Measurements from ENCODE around the gene UMODL1. TPM values are rescaled to one million over a fixed set of nuclear protein-coding genes. Genes with fewer than 3 reads are reported as not detected.

Gene UMODL1
- total and polyA plus RNA-seq, 9 donors = 0.01 to 2.2 (median 0.24) TPM; not detected in 5

DNA sequence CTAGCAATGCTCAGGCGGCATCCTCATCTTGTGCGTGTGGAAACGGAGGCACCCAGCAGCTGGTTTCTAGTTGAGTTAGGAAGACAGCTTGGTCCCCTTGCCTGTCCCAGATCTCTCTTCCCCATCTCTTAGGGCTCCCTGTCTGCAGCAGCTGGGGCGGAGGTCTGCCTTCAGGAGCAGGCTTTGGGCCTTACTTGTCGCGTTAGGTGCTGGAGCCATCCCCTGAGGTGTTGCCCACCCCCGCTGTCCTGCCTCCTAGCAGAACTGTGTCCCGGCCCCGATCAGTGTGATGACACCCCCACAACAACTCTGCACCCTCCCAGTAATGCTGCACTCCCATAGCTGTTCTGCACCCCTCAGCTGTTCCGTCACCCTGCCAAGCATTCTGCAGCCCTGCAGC is 40.7 kb downstream of the UMODL1 start:
- DNase-seq = no peak
- no peak overlapping the region for H3K27ac ChIP-seq
- TF ChIP-seq, protein P1, sequence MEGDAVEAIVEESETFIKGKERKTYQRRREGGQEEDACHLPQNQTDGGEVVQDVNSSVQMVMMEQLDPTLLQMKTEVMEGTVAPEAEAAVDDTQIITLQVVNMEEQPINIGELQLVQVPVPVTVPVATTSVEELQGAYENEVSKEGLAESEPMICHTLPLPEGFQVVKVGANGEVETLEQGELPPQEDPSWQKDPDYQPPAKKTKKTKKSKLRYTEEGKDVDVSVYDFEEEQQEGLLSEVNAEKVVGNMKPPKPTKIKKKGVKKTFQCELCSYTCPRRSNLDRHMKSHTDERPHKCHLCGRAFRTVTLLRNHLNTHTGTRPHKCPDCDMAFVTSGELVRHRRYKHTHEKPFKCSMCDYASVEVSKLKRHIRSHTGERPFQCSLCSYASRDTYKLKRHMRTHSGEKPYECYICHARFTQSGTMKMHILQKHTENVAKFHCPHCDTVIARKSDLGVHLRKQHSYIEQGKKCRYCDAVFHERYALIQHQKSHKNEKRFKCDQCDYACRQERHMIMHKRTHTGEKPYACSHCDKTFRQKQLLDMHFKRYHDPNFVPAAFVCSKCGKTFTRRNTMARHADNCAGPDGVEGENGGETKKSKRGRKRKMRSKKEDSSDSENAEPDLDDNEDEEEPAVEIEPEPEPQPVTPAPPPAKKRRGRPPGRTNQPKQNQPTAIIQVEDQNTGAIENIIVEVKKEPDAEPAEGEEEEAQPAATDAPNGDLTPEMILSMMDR (IDR thresholded peaks at IDR 0.05) = no peak
- no peak for TF ChIP-seq EP300 (IDR thresholded peaks at IDR 0.05)
- TF ChIP-seq POLR2A (IDR thresholded peaks at IDR 0.05) = no peak
- intact Hi-C loops (cut with DNase I) = loop anchor here in 3 of 4 donors (5.0 to 10.0 kb wide), 4 partner anchors 177 to 825 kb away; no protein-coding TSS in a partner anchor
- no peaks in the 10 kb centered on the region for H3K4me1 ChIP-seq (ENCODE audit: insufficient read depth)
- no peak overlapping the region for H3K4me3 ChIP-seq
- H3K36me3 ChIP-seq = no peaks in the 10 kb centered on the region
- no peaks in the 10 kb centered on the region for H3K9me3 ChIP-seq
- no peaks in the 10 kb centered on the region for H3K27me3 ChIP-seq
- WGBS, 3 donors = 63 to 74% (median 70%) methylated on average over 10 of the region's 10 CpGs

DNA sequence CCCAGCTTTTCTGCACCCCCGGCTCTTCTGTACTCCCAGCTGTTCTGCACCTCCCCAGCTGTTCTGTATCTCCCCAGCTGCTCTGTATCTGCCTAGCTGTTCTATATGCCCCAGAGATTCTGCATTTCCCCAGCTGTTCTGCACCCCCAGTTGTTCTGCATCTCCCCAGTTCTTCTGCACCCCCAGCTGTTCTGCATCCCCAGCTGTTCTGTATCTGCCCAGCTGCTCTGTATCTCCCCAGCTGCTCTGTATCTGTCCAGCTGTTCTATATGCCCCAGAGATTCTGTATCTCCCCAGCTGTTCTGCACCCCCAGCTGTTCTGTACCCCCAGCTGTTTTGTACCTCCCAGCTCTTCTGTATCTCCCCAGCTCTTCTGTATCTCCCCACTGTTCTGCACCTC is 41.1 kb downstream of the UMODL1 start:
- WGBS, 3 donors = 29 to 68% (median 41%) methylated on average over 1 of the region's 1 CpG
- H3K27me3 ChIP-seq = no peaks in the 10 kb centered on the region
- no peak for TF ChIP-seq EP300 (IDR thresholded peaks at IDR 0.05)
- TF ChIP-seq, protein P1 (IDR thresholded peaks at IDR 0.05) = no peak
- TF ChIP-seq POLR2A (IDR thresholded peaks at IDR 0.05) = no peak
- no peak overlapping the region for H3K4me3 ChIP-seq
- DNase-seq = no peak
- no peak overlapping the region for H3K27ac ChIP-seq
- intact Hi-C loops (cut with DNase I) = loop anchor here in 3 of 4 donors (5.0 to 10.0 kb wide), 4 partner anchors 177 to 825 kb away; no protein-coding TSS in a partner anchor
- H3K36me3 ChIP-seq = no peaks in the 10 kb centered on the region
- H3K9me3 ChIP-seq = no peaks in the 10 kb centered on the region
- no peaks in the 10 kb centered on the region for H3K4me1 ChIP-seq (ENCODE audit: insufficient read depth)

DNA sequence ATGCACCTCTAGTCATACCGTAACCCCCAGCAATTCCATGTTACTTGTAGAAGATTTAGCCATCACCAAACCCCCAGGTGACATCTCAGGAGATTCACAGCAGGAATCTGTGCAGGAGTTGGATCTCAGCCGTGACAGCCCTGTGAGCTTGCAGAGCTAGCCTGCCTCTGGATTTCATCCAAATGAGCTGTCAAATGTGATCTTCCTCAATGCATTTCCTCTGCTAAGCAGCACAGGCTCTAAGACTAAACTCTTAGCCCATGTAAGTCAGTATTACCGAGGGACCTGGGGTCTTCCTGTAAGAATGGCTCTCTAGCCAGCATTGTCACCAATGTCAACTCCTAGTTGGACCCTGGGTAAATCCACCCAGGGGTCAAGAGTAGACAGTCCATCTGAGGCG is 41.7 kb downstream of the UMODL1 start:
- H3K36me3 ChIP-seq = no peaks in the 10 kb centered on the region
- H3K27me3 ChIP-seq = no peaks in the 10 kb centered on the region
- intact Hi-C loops (cut with DNase I) = loop anchor here in 3 of 4 donors (5.0 to 10.0 kb wide), 4 partner anchors 178 to 826 kb away; no protein-coding TSS in a partner anchor
- WGBS, 3 donors = 46 to 57% (median 48%) methylated on average over 4 of the region's 4 CpGs
- H3K27ac ChIP-seq = no peak overlapping the region
- no peaks in the 10 kb centered on the region for H3K4me1 ChIP-seq (ENCODE audit: insufficient read depth)
- no peak for TF ChIP-seq EP300 (IDR thresholded peaks at IDR 0.05)
- TF ChIP-seq, protein P1 (IDR thresholded peaks at IDR 0.05) = no peak
- no peak for TF ChIP-seq POLR2A (IDR thresholded peaks at IDR 0.05)
- no peak for DNase-seq
- no peaks in the 10 kb centered on the region for H3K9me3 ChIP-seq
- H3K4me3 ChIP-seq = no peak overlapping the region

DNA sequence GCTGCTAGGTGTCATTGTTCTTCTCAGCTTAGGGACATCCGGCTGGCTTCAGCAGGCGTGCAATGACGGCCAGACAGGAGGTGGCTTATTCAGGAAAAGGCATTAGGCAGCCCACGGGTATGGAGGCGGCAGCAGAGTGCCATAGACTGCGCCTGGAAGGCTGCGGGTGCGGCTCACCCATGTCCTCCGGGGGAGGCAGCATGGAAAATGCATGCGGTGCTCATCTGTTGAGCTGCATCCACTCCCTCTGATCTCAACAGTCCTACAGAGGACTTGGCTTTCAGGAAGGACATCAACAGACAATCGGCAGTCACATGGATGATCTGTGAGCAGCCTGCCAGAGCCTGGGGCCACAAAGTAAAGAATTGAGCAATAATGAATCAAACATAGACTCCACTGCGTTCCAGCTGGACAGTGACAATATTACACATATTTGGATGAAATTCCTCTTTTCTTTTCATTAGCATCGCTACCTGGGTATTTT is 42.9 kb downstream of the UMODL1 start:
- Histone ChIP-seq H3K36me3 (no peaks in the 10 kb centered on the region), H3K27ac (no peak overlapping the region), H3K27me3 (no peaks in the 10 kb centered on the region), H3K9me3 (no peaks in the 10 kb centered on the region), H3K4me3 (no peak overlapping the region), H3K4me1 (ENCODE audit: insufficient read depth) (no peaks in the 10 kb centered on the region)
- 71 to 76% (median 73%) methylated on average over 13 of the region's 13 CpGs for WGBS, 3 donors
- no peak for DNase-seq
- TF ChIP-seq EP300 (IDR thresholded peaks at IDR 0.05) (no peak), POLR2A (IDR thresholded peaks at IDR 0.05) (no peak)
- TF ChIP-seq, protein P1 (IDR thresholded peaks at IDR 0.05) = no peak
- intact Hi-C loops (cut with DNase I) = loop anchor here in 3 of 4 donors (2.0 to 10.0 kb wide), 5 partner anchors 179 to 827 kb away; no protein-coding TSS in a partner anchor

Data from ovary (tissue), 9 donors.